Measurements from ENCODE around the gene YTHDC1.

YTHDC1 gene

GRCh38 chr4:68352791-68353190 is 2.9 kb upstream of the YTHDC1 start:
- DNase-seq = no peak

- DNase-seq = peak; percentile 72
These were observed 626 bp downstream of the YTHDC1 start for GRCh38 chr4:68349279-68349648.

GRCh38 chr4:68348577-68348976 is 1.3 kb downstream of the YTHDC1 start:
- DNase-seq = no peak

GRCh38 chr4:68347845-68348244 is 2.0 kb downstream of the YTHDC1 start:
- no peak for DNase-seq

- no peak for DNase-seq
These were observed 3.4 kb downstream of the YTHDC1 start for GRCh38 chr4:68346461-68346860.

- DNase-seq = no peak
These were observed 5.1 kb downstream of the YTHDC1 start for GRCh38 chr4:68344785-68345184.

GRCh38 chr4:68344049-68344448 is 5.8 kb downstream of the YTHDC1 start:
- DNase-seq = no peak

- peak; percentile 19 for DNase-seq
These were observed 7.8 kb downstream of the YTHDC1 start for GRCh38 chr4:68342134-68342533.

- DNase-seq = no peak
These were observed 11.3 kb downstream of the YTHDC1 start for GRCh38 chr4:68338625-68339024.

GRCh38 chr4:68337522-68337921 is 12.4 kb downstream of the YTHDC1 start:
- DNase-seq = no peak

GRCh38 chr4:68337004-68337403 is 12.9 kb downstream of the YTHDC1 start:
- DNase-seq = no peak

GRCh38 chr4:68336530-68336929 is 13.4 kb downstream of the YTHDC1 start:
- DNase-seq = no peak

GRCh38 chr4:68326141-68326540 is 23.7 kb downstream of the YTHDC1 start:
- DNase-seq = no peak

- DNase-seq = no peak
These were observed 25.2 kb downstream of the YTHDC1 start for GRCh38 chr4:68324519-68325262.

GRCh38 chr4:68319040-68319439 is 30.9 kb downstream of the YTHDC1 start:
- DNase-seq = no peak

GRCh38 chr4:68316193-68316969 is 33.5 kb downstream of the YTHDC1 start:
- DNase-seq = no peak

GRCh38 chr4:68310651-68311247 is 39.1 kb downstream of the YTHDC1 start:
- no peak for DNase-seq

GRCh38 chr4:68304731-68305130 is 45.2 kb downstream of the YTHDC1 start:
- no peak for DNase-seq

- DNase-seq = no peak
These were observed 50.1 kb downstream of the YTHDC1 start for GRCh38 chr4:68299492-68300457.

- DNase-seq = no peak
These were observed 52.8 kb downstream of the YTHDC1 start for GRCh38 chr4:68297137-68297536.

GRCh38 chr4:68291256-68291655 is 58.6 kb downstream of the YTHDC1 start:
- DNase-seq = no peak

- DNase-seq = no peak
These were observed 61.5 kb downstream of the YTHDC1 start for GRCh38 chr4:68288393-68288740.

Measured in femur (tissue), 1 donor.